ENCODE data around the gene MAP3K3. TPM values are rescaled to one million over a fixed set of nuclear protein-coding genes. Genes with fewer than 3 reads are reported as not detected.

Gene MAP3K3
- total RNA-seq, 1 donor from 2014 or later = 38.2 TPM

GRCh38 chr17:63702721-63703015 lies 80.5 kb downstream of the MAP3K3 start:
- DNase-seq (ENCODE audit: low spot score) = no peak
- peaks cover 19% of the 10 kb centered on the region for H3K4me1 Mint-ChIP-seq (ENCODE audit: low read depth)
- TF ChIP-seq CTCF (IDR thresholded peaks at IDR 0.05) = no peak
- H3K36me3 Mint-ChIP-seq (ENCODE audit: low read depth) = peaks cover 5% of the 10 kb centered on the region
- no peak overlapping the region for H3K27ac Mint-ChIP-seq (ENCODE audit: unreplicated experiment)
- H3K4me3 Mint-ChIP-seq (ENCODE audit: unreplicated experiment) = no peak overlapping the region
- no peaks in the 10 kb centered on the region for H3K9me3 Mint-ChIP-seq (ENCODE audit: low read depth)
- no peaks in the 10 kb centered on the region for H3K27me3 Mint-ChIP-seq (ENCODE audit: low read depth)

- no peak overlapping the region for H3K27ac Mint-ChIP-seq (ENCODE audit: unreplicated experiment)
- no peaks in the 10 kb centered on the region for H3K9me3 Mint-ChIP-seq (ENCODE audit: low read depth)
- H3K4me1 Mint-ChIP-seq (ENCODE audit: low read depth) = peaks cover 19% of the 10 kb centered on the region
- TF ChIP-seq CTCF (IDR thresholded peaks at IDR 0.05) = no peak
- no peak for DNase-seq (ENCODE audit: low spot score)
- H3K36me3 Mint-ChIP-seq (ENCODE audit: low read depth) = peaks cover 5% of the 10 kb centered on the region
- no peaks in the 10 kb centered on the region for H3K27me3 Mint-ChIP-seq (ENCODE audit: low read depth)
- no peak overlapping the region for H3K4me3 Mint-ChIP-seq (ENCODE audit: unreplicated experiment)
Observed at GRCh38 chr17:63703029-63703428, 80.8 kb downstream of the MAP3K3 start.

GRCh38 chr17:63703556-63704258 lies 81.5 kb downstream of the MAP3K3 start:
- DNase-seq (ENCODE audit: low spot score) = no peak

GRCh38 chr17:63704259-63704576 lies 82.0 kb downstream of the MAP3K3 start:
- H3K36me3 Mint-ChIP-seq (ENCODE audit: low read depth) = peaks cover 10% of the 10 kb centered on the region
- H3K27ac Mint-ChIP-seq (ENCODE audit: unreplicated experiment) = peak overlapping the region; percentile 36
- no peaks in the 10 kb centered on the region for H3K9me3 Mint-ChIP-seq (ENCODE audit: low read depth)
- no peak for DNase-seq (ENCODE audit: low spot score)
- H3K27me3 Mint-ChIP-seq (ENCODE audit: low read depth) = no peaks in the 10 kb centered on the region
- TF ChIP-seq CTCF (IDR thresholded peaks at IDR 0.05) = no peak
- H3K4me3 Mint-ChIP-seq (ENCODE audit: unreplicated experiment) = no peak overlapping the region
- peaks cover 16% of the 10 kb centered on the region for H3K4me1 Mint-ChIP-seq (ENCODE audit: low read depth)

More at GRCh38 chr17:63703556-63704258, 81.5 kb downstream of the MAP3K3 start:
- Mint-ChIP-seq H3K36me3 (ENCODE audit: low read depth) (peaks cover 5% of the 10 kb centered on the region), H3K4me3 (ENCODE audit: unreplicated experiment) (no peak overlapping the region), H3K4me1 (ENCODE audit: low read depth) (peaks cover 16% of the 10 kb centered on the region), H3K27ac (ENCODE audit: unreplicated experiment) (peak overlapping the region; percentile 36), H3K9me3 (ENCODE audit: low read depth) (no peaks in the 10 kb centered on the region), H3K27me3 (ENCODE audit: low read depth) (no peaks in the 10 kb centered on the region)
- no peak for TF ChIP-seq CTCF (IDR thresholded peaks at IDR 0.05)

GRCh38 chr17:63704836-63705235 lies 82.6 kb downstream of the MAP3K3 start:
- H3K4me1 Mint-ChIP-seq (ENCODE audit: low read depth) = peaks cover 16% of the 10 kb centered on the region
- no peak overlapping the region for H3K27ac Mint-ChIP-seq (ENCODE audit: unreplicated experiment)
- peaks cover 14% of the 10 kb centered on the region for H3K36me3 Mint-ChIP-seq (ENCODE audit: low read depth)
- DNase-seq (ENCODE audit: low spot score) = no peak
- TF ChIP-seq CTCF (IDR thresholded peaks at IDR 0.05) = no peak
- no peaks in the 10 kb centered on the region for H3K9me3 Mint-ChIP-seq (ENCODE audit: low read depth)
- no peak overlapping the region for H3K4me3 Mint-ChIP-seq (ENCODE audit: unreplicated experiment)
- H3K27me3 Mint-ChIP-seq (ENCODE audit: low read depth) = no peaks in the 10 kb centered on the region

Measured in chondrocyte (in vitro differentiated cells).